Measurements from ENCODE around the gene BTF3L4. TPM values are rescaled to one million over a fixed set of nuclear protein-coding genes. Genes with fewer than 3 reads are reported as not detected.

Gene BTF3L4
- total RNA-seq, 2 experiments from 2014 or later = 29.4 to 34.1 TPM

GRCh38 chr1:52060822-52061221, 4.7 kb downstream of the BTF3L4 start:
- no peaks in the 10 kb centered on the region for H3K27me3 Mint-ChIP-seq
- ATAC-seq (ENCODE audit: poor library complexity) = no peak
- ChIA-PET POLR2A (no interaction called here), CTCF (no interaction called here)
- intact Hi-C loops (cut with DNase I, micrococcal nuclease) = no loop called here
- no peak overlapping the region for H3K4me3 Mint-ChIP-seq
- H3K27me3 ChIP-seq (ENCODE audit: control insufficient read depth in 1 of 2, insufficient read depth in 2 of 2, low read length in 2 of 2) = no peaks in the 10 kb centered on the region
- no peaks in the 10 kb centered on the region for H3K9me3 Mint-ChIP-seq
- H3K36me3 ChIP-seq (ENCODE audit: insufficient read depth, low read length) = peaks cover 51% of the 10 kb centered on the region
- DNase-seq = no peak
- no peak overlapping the region for H3K27ac Mint-ChIP-seq
- TF ChIP-seq CTCF (IDR thresholded peaks at IDR 0.05) = no peak
- no peak overlapping the region for H3K4me3 ChIP-seq (ENCODE audit: low read length)
- H3K4me1 Mint-ChIP-seq (ENCODE audit: low read depth) = peaks cover 62% of the 10 kb centered on the region
- H3K9me3 ChIP-seq (ENCODE audit: control insufficient read depth in 1 of 2, insufficient read depth in 1 of 2, low read length in 2 of 2) = no peaks in the 10 kb centered on the region
- H3K36me3 Mint-ChIP-seq (ENCODE audit: low read depth) = peaks cover 64% of the 10 kb centered on the region
- H3K27ac ChIP-seq (ENCODE audit: low read depth in 1 of 2, low read length in 2 of 2) = no peak overlapping the region
- H3K4me1 ChIP-seq (ENCODE audit: insufficient read depth, low read length) = peaks cover 11% of the 10 kb centered on the region

GRCh38 chr1:52063192-52063591, 7.1 kb downstream of the BTF3L4 start:
- no peaks in the 10 kb centered on the region for H3K27me3 Mint-ChIP-seq
- ChIA-PET CTCF (no interaction called here), POLR2A (no interaction called here)
- H3K4me1 Mint-ChIP-seq (ENCODE audit: low read depth) = peaks cover 55% of the 10 kb centered on the region
- no peak overlapping the region for H3K27ac ChIP-seq (ENCODE audit: low read depth in 1 of 2, low read length in 2 of 2)
- no peak overlapping the region for H3K27ac Mint-ChIP-seq
- H3K36me3 Mint-ChIP-seq (ENCODE audit: low read depth) = peaks cover 75% of the 10 kb centered on the region
- DNase-seq = no peak
- no peak for TF ChIP-seq CTCF (IDR thresholded peaks at IDR 0.05)
- no peaks in the 10 kb centered on the region for H3K9me3 Mint-ChIP-seq
- H3K4me3 ChIP-seq (ENCODE audit: low read length) = no peak overlapping the region
- H3K27me3 ChIP-seq (ENCODE audit: control insufficient read depth in 1 of 2, insufficient read depth in 2 of 2, low read length in 2 of 2) = no peaks in the 10 kb centered on the region
- no peak overlapping the region for H3K4me3 Mint-ChIP-seq
- H3K4me1 ChIP-seq (ENCODE audit: insufficient read depth, low read length) = no peaks in the 10 kb centered on the region
- no peak for ATAC-seq (ENCODE audit: poor library complexity)
- intact Hi-C loops (cut with DNase I, micrococcal nuclease) = no loop called here
- peaks cover 71% of the 10 kb centered on the region for H3K36me3 ChIP-seq (ENCODE audit: insufficient read depth, low read length)
- no peaks in the 10 kb centered on the region for H3K9me3 ChIP-seq (ENCODE audit: control insufficient read depth in 1 of 2, insufficient read depth in 1 of 2, low read length in 2 of 2)

GRCh38 chr1:52070704-52071103, 14.6 kb downstream of the BTF3L4 start:
- Histone ChIP-seq H3K27ac (ENCODE audit: low read depth in 1 of 2, low read length in 2 of 2) (no peak overlapping the region), H3K36me3 (ENCODE audit: insufficient read depth, low read length) (peaks cover 45% of the 10 kb centered on the region), H3K4me3 (ENCODE audit: low read length) (no peak overlapping the region), H3K4me1 (ENCODE audit: insufficient read depth, low read length) (no peaks in the 10 kb centered on the region), H3K27me3 (ENCODE audit: control insufficient read depth in 1 of 2, insufficient read depth in 2 of 2, low read length in 2 of 2) (no peaks in the 10 kb centered on the region), H3K9me3 (ENCODE audit: control insufficient read depth in 1 of 2, insufficient read depth in 1 of 2, low read length in 2 of 2) (no peaks in the 10 kb centered on the region)
- H3K4me3 Mint-ChIP-seq = no peak overlapping the region
- H3K27ac Mint-ChIP-seq = no peak overlapping the region
- H3K9me3 Mint-ChIP-seq = no peaks in the 10 kb centered on the region
- ATAC-seq (ENCODE audit: poor library complexity) = no peak
- TF ChIP-seq CTCF (IDR thresholded peaks at IDR 0.05) = no peak
- H3K4me1 Mint-ChIP-seq (ENCODE audit: low read depth) = peaks cover 40% of the 10 kb centered on the region
- CTCF ChIA-PET = no interaction called here
- intact Hi-C loops (cut with DNase I, micrococcal nuclease) = no loop called here
- POLR2A ChIA-PET = no interaction called here
- DNase-seq = no peak
- H3K27me3 Mint-ChIP-seq = no peaks in the 10 kb centered on the region
- H3K36me3 Mint-ChIP-seq (ENCODE audit: low read depth) = peaks cover 60% of the 10 kb centered on the region
